GM21367 (cell line): ENCODE measurements around the gene TTLL10.

Experiments used
- ATAC-seq: cut with Tn5 transposase; IDR thresholded peaks from one replicate; pipeline ENCODE4 v1.9.1; 2021; ENCODE audit not compliant: unreplicated experiment

The TTLL10 gene

GRCh38 chr1:1203561-1204424, 30.1 kb downstream of the TTLL10 start:
- ATAC-seq, result no peak

- no peak for ATAC-seq
Measured at GRCh38 chr1:1204425-1204920, 30.8 kb downstream of the TTLL10 start.

GRCh38 chr1:1204998-1205768, 31.5 kb downstream of the TTLL10 start:
- ATAC-seq, result no peak

GRCh38 chr1:1205769-1206375, 32.2 kb downstream of the TTLL10 start:
- no peak for ATAC-seq

GRCh38 chr1:1206376-1206965, 32.8 kb downstream of the TTLL10 start, which contains the start of gene TNFRSF18:
TSS of gene TNFRSF18 (minus strand) at chr1:1206592. CDS start at chr1:1206571, 21 bp downstream.
- no peak for ATAC-seq

GRCh38 chr1:1206966-1207531, 33.4 kb downstream of the TTLL10 start:
- ATAC-seq, result no peak

- no peak for ATAC-seq
Measured at GRCh38 chr1:1207571-1207892, 33.9 kb downstream of the TTLL10 start.

GRCh38 chr1:1208713-1209433, 35.2 kb downstream of the TTLL10 start:
- no peak for ATAC-seq

GRCh38 chr1:1210726-1211540, 37.3 kb downstream of the TTLL10 start:
- ATAC-seq, result no peak

GRCh38 chr1:1211541-1212441, 38.1 kb downstream of the TTLL10 start:
- no peak for ATAC-seq

GRCh38 chr1:1212780-1213344, 39.2 kb downstream of the TTLL10 start:
- ATAC-seq, result no peak

- ATAC-seq, result no peak
Measured at GRCh38 chr1:1213345-1214265, 39.9 kb downstream of the TTLL10 start, which contains the start of gene TNFRSF4. TSS of gene TNFRSF4 (minus strand) at chr1:1214153. CDS start at chr1:1214127, 26 bp downstream.

GRCh38 chr1:1215080-1215676, 41.5 kb downstream of the TTLL10 start:
- no peak for ATAC-seq

GRCh38 chr1:1215881-1216605, 42.4 kb downstream of the TTLL10 start:
- no peak for ATAC-seq

- ATAC-seq, result no peak
Measured at GRCh38 chr1:1216770-1217620, 43.3 kb downstream of the TTLL10 start.
